ENCODE data around the gene FOXP2. TPM values are rescaled to one million over a fixed set of nuclear protein-coding genes. Genes with fewer than 3 reads are reported as not detected.
"Not testable (repeated sequence)": the region's sequence is repeated elsewhere in the genome, so short reads cannot be mapped to it uniquely, and the experiment has no call there.

Gene FOXP2
- total RNA-seq, 2 donors from 2014 or later: 13.3 to 14.9 TPM

DNA sequence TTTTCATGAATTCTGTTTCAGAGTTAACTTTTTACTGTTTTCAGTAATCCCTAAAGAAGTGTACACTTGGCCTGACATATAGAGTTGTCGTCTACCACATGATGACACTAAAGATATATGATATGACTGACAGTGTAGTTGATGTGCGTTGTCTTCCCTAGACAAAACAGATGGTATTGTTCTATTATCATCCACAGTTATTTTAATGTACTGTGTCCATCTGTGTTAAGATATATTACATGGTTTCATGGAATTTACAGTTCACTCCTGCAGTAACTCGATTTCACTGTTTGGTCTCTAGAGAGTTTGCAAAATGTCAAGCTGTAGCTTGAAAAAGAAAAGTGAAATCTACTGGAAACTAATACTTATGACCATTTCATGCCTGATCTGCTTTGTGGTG lies 18.1 kb downstream of the FOXP2 start:
- Mint-ChIP-seq H3K4me1 (peaks cover 6% of the 10 kb centered on the region), H3K27ac (no peak overlapping the region), H3K36me3 (ENCODE audit: low read depth) (no peaks in the 10 kb centered on the region), H3K27me3 (ENCODE audit: insufficient read depth) (no peaks in the 10 kb centered on the region), H3K9me3 (no peaks in the 10 kb centered on the region), H3K4me3 (no peak overlapping the region)
- H3K9ac ChIP-seq (ENCODE audit: extremely low read depth, low read length, poor library complexity, severe bottlenecking): no peak overlapping the region
- 91 to 100% methylated on average over 1 to 3 of the region's 3 CpGs for WGBS, 2 experiments (ENCODE audit: insufficient coverage in 1 of 2, insufficient read length in 1 of 2)
- no peaks in the 10 kb centered on the region for H3K4me1 ChIP-seq (ENCODE audit: control insufficient read depth, insufficient read depth, low read length)
- H3K4me3 ChIP-seq (ENCODE audit: low read length): no peak overlapping the region
- H3K27me3 ChIP-seq (ENCODE audit: control insufficient read depth, insufficient read depth, low read length, poor library complexity, severe bottlenecking): no peaks in the 10 kb centered on the region
- TF ChIP-seq, protein P1, sequence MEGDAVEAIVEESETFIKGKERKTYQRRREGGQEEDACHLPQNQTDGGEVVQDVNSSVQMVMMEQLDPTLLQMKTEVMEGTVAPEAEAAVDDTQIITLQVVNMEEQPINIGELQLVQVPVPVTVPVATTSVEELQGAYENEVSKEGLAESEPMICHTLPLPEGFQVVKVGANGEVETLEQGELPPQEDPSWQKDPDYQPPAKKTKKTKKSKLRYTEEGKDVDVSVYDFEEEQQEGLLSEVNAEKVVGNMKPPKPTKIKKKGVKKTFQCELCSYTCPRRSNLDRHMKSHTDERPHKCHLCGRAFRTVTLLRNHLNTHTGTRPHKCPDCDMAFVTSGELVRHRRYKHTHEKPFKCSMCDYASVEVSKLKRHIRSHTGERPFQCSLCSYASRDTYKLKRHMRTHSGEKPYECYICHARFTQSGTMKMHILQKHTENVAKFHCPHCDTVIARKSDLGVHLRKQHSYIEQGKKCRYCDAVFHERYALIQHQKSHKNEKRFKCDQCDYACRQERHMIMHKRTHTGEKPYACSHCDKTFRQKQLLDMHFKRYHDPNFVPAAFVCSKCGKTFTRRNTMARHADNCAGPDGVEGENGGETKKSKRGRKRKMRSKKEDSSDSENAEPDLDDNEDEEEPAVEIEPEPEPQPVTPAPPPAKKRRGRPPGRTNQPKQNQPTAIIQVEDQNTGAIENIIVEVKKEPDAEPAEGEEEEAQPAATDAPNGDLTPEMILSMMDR (conservative IDR thresholded peaks at IDR 0.05): no peak
- H3K9me3 ChIP-seq (ENCODE audit: control insufficient read depth, low read length): no peaks in the 10 kb centered on the region
- no peak for DNase-seq
- no peaks in the 10 kb centered on the region for H3K36me3 ChIP-seq (ENCODE audit: control insufficient read depth, insufficient read depth, low read length)
- no peak overlapping the region for H3K27ac ChIP-seq (ENCODE audit: low read depth, low read length)

- DNase-seq: no peak
- 87 to 100% methylated on average over 3 to 5 of the region's 5 CpGs for WGBS, 2 experiments (ENCODE audit: insufficient coverage in 1 of 2, insufficient read length in 1 of 2)
- no peaks in the 10 kb centered on the region for H3K36me3 ChIP-seq (ENCODE audit: control insufficient read depth, insufficient read depth, low read length)
- Mint-ChIP-seq H3K9me3 (peaks cover 3% of the 10 kb centered on the region), H3K4me1 (no peaks in the 10 kb centered on the region), H3K27ac (no peak overlapping the region), H3K4me3 (no peak overlapping the region), H3K36me3 (ENCODE audit: low read depth) (no peaks in the 10 kb centered on the region), H3K27me3 (ENCODE audit: insufficient read depth) (no peaks in the 10 kb centered on the region)
- H3K4me3 ChIP-seq (ENCODE audit: low read length): no peak overlapping the region
- H3K27ac ChIP-seq (ENCODE audit: low read depth, low read length): no peak overlapping the region
- no peaks in the 10 kb centered on the region for H3K4me1 ChIP-seq (ENCODE audit: control insufficient read depth, insufficient read depth, low read length)
- TF ChIP-seq, protein P1 (conservative IDR thresholded peaks at IDR 0.05): no peak
- no peak overlapping the region for H3K9ac ChIP-seq (ENCODE audit: extremely low read depth, low read length, poor library complexity, severe bottlenecking)
- no peaks in the 10 kb centered on the region for H3K27me3 ChIP-seq (ENCODE audit: control insufficient read depth, insufficient read depth, low read length, poor library complexity, severe bottlenecking)
- H3K9me3 ChIP-seq (ENCODE audit: control insufficient read depth, low read length): peaks cover 8% of the 10 kb centered on the region
These were observed 25.0 kb downstream of the FOXP2 start for GRCh38 chr7:114439581-114439980.

GRCh38 chr7:114440927-114441326 lies 26.3 kb downstream of the FOXP2 start:
- not testable (repeated sequence) for H3K27me3 ChIP-seq (ENCODE audit: control insufficient read depth, insufficient read depth, low read length, poor library complexity, severe bottlenecking); H3K4me1 ChIP-seq (ENCODE audit: control insufficient read depth, insufficient read depth, low read length); H3K27ac Mint-ChIP-seq; H3K9me3 ChIP-seq (ENCODE audit: control insufficient read depth, low read length); H3K4me3 ChIP-seq (ENCODE audit: low read length); DNase-seq; H3K4me3 Mint-ChIP-seq; H3K4me1 Mint-ChIP-seq; H3K27ac ChIP-seq (ENCODE audit: low read depth, low read length); H3K36me3 Mint-ChIP-seq (ENCODE audit: low read depth); H3K36me3 ChIP-seq (ENCODE audit: control insufficient read depth, insufficient read depth, low read length); H3K9ac ChIP-seq (ENCODE audit: extremely low read depth, low read length, poor library complexity, severe bottlenecking); H3K27me3 Mint-ChIP-seq (ENCODE audit: insufficient read depth); H3K9me3 Mint-ChIP-seq
- 93 to 95% methylated on average over 4 of the region's 4 CpGs for WGBS, 2 experiments (ENCODE audit: insufficient coverage in 1 of 2, insufficient read length in 1 of 2)

DNA sequence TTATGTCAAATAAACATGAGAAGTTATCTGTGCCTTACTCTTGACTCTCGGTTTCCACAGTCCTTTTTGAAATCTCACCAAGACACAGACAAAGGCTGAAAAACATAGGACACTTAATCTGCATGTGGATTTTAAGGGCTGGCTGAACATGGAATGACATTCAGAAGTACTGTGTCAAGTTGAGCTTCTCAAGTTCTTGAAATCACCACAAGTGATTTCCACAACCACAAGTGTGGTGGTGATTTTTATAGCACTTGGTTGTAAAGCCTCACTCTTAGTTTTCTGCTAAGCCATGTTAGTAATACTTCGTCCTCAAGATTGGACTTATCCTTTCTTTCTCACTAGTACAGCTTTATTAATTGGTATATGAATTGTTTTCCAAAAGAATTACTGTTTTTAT lies 29.6 kb downstream of the FOXP2 start:
- H3K4me1 Mint-ChIP-seq: peaks cover 4% of the 10 kb centered on the region
- H3K9me3 ChIP-seq (ENCODE audit: control insufficient read depth, low read length): peaks cover 8% of the 10 kb centered on the region
- H3K9ac ChIP-seq (ENCODE audit: extremely low read depth, low read length, poor library complexity, severe bottlenecking): no peak overlapping the region
- H3K27me3 Mint-ChIP-seq (ENCODE audit: insufficient read depth): no peaks in the 10 kb centered on the region
- H3K4me3 ChIP-seq (ENCODE audit: low read length): no peak overlapping the region
- no peak for DNase-seq
- no peak overlapping the region for H3K27ac Mint-ChIP-seq
- TF ChIP-seq, protein P1 (conservative IDR thresholded peaks at IDR 0.05): no peak
- H3K36me3 ChIP-seq (ENCODE audit: control insufficient read depth, insufficient read depth, low read length): no peaks in the 10 kb centered on the region
- H3K27me3 ChIP-seq (ENCODE audit: control insufficient read depth, insufficient read depth, low read length, poor library complexity, severe bottlenecking): no peaks in the 10 kb centered on the region
- no peak overlapping the region for H3K27ac ChIP-seq (ENCODE audit: low read depth, low read length)
- no peaks in the 10 kb centered on the region for H3K4me1 ChIP-seq (ENCODE audit: control insufficient read depth, insufficient read depth, low read length)
- 94 to 100% methylated on average over 1 to 2 of the region's 2 CpGs for WGBS, 2 experiments (ENCODE audit: insufficient coverage in 1 of 2, insufficient read length in 1 of 2)
- H3K9me3 Mint-ChIP-seq: peaks cover 3% of the 10 kb centered on the region
- no peak overlapping the region for H3K4me3 Mint-ChIP-seq
- no peaks in the 10 kb centered on the region for H3K36me3 Mint-ChIP-seq (ENCODE audit: low read depth)

Data from endodermal cell (in vitro differentiated cells).